HG03520 (cell line): ENCODE measurements around the gene UGT1A4.

Experiments used
- ATAC-seq: cut with Tn5 transposase; IDR thresholded peaks from one replicate; pipeline ENCODE4 v1.9.1; 2021; ENCODE audit warnings: mild to moderate bottlenecking, moderate library complexity; ENCODE audit not compliant: unreplicated experiment

UGT1A4 gene

DNA sequence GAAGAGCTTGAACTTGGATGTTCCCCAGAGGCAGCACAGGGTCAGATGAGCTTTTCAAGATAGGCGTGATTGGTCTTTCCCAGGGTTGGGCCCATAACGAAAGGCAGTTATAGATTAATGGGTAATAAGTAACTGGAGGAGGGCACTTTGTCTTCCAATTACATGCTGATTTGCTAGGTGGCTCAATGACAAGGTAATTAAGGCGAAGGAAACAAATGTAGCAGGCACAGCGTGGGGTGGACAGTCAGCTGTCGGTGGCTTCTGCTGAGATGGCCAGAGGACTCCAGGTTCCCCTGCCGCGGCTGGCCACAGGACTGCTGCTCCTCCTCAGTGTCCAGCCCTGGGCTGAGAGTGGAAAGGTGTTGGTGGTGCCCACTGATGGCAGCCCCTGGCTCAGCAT is at the start of gene UGT1A4:
Gene UGT1A4, plus strand, starts transcription at position 185 of the 400 bp plus-strand sequence. Its CDS starts 85 bp downstream, at position 270.
- ATAC-seq = no peak

DNA sequence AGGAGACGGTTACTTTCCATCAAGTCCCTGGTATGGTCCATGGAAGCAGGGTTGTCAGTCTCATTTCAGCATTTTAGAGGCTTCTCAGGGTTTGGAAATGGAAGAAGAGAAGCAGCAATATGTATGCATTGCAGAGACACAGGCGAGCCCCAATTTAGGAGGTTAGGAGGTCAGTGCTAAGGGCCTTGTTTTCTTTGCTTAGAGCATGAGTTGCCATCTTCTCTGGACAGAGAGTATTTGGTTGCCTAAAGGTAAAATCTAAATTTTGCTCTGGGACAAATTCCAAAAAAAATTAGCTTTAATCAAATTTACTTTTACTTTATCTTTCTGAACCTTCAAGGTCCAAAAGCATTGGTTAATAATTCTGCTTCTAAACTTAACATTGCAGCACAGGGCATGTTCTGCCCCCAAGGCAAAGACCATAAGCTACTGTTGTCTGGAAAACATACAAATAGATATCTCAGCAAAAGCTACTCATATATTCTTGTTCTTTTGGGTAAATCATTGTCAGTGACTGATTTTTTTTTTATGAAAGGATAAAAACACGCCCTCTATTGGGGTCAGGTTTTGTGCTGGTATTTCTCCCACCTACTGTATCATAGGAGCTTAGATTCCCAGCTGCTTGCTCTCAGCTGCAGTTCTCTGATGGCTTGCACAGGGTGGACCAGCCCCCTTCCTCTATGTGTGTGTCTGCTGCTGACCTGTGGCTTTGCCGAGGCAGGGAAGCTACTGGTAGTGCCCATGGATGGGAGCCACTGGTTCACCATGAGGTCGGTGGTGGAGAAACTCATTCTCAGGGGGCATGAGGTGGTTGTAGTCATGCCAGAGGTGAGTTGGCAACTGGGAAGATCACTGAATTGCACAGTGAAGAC is 47.0 kb upstream of the UGT1A4 start, which contains the start of gene UGT1A9:
Gene UGT1A9, plus strand, starts transcription at position 609 of the 872 bp plus-strand sequence. Its CDS starts 37 bp downstream, at position 646.
- no peak for ATAC-seq

DNA sequence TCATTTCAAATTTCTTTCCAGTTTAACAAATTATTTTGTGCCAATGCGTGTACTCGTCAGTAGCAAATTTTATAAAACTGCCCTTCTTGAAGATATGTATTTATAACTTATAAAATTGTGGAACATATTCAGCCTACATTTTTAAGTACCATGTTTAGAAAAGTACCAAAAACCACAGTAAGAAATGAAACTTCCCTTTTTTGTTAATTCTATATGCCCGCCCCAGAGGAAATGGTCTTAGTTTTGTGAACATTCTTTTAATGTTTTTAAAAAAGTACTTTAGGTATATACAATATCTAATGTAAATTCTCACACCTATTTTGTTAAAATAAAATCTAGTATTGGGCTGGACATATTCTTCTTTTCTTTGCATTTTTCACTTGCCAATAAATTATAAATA is 45.6 kb upstream of the UGT1A4 start:
- ATAC-seq = no peak

DNA sequence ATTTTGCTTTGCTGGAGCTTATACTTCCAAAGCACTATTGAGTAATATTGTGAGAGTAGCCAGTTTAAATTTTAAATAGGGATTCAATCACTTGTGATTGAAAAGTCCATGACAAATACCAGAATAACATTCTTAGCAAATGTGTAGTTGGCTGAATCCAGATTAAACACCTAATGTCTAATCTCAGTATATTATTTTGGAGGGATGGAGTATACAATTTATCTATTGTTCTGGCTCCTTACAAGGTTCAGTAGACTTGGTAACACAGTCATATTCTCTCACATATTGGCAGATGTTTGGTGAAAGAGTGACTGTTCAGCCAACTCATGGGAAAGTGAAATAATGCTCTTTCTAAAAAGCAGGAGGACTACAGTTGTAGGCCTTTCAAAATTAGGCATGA is 44.6 kb upstream of the UGT1A4 start:
- ATAC-seq = no peak

DNA sequence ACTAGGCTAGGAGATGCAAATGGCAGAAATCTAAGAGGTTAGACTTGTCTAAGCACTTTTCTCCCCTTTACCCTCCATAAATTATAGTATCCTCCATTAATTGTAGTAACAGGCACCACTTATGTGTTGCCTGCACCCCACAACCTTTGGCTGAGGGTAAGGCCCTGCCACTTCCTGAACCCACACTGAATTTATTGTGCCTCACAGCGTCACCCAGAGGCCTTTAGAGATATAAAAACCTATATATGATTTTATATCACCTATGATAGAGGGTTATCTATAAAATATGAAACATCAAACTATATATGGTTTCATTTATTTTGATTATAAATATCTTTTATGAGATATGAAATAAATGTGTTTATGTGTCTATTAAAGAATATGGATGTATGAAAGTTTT is 44.2 kb upstream of the UGT1A4 start:
- ATAC-seq = no peak

DNA sequence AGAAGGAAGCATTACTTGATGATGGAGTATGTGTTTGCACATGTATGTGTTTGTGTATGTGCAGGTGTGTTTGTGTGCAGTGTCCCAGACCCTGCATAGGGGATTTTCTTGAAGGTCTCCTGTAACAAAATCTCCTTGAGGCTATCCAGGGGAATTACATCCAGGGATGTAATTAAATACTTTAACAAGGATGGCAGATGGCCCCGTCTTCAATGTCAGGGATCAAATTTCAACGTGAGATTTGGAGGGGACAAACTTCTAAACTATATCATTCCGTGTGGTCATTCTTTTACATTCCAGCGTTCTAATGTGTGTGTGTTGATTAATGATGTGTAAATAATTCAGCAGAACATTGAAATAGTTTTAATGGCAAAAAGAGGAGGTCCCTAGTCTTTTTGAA is 43.5 kb upstream of the UGT1A4 start:
- ATAC-seq = no peak

DNA sequence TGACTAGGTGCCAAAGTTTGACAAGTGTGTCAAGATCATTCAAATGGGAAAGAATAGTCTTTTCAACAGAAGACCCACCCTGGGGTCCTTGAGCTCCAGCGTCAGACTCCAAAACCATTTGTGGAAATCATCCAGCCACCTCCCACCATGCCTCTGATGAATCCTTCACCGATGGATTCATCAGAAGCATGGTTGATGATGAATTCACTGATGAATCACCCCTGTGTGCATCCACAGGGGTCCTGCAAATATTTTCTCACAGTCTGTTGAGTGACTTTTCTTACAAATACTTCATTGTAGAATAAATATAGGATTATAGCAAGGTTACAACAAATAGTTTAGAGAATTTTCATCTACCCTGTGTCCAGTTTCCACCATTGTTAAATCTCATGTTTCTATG is 42.5 kb upstream of the UGT1A4 start:
- no peak for ATAC-seq

DNA sequence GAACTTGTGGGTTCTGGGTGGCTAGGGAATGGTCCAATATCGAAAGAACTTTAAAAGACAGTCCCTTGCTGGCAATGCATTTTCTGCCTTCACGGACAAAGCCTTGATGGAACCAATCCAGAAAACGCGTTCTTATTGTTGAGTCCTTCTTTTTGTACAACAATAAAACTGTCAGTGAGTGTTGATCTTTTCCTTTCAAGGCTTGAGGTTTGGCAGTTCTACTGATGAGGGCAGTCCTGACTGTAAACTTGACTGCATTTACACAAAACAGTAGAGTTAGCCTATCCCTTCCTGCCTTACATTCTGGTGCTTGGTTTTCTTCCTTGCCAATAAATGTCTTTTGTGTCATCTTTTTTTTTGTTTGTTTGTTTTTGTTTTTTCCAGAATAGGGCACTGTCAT is 39.3 kb upstream of the UGT1A4 start:
- ATAC-seq = no peak

DNA sequence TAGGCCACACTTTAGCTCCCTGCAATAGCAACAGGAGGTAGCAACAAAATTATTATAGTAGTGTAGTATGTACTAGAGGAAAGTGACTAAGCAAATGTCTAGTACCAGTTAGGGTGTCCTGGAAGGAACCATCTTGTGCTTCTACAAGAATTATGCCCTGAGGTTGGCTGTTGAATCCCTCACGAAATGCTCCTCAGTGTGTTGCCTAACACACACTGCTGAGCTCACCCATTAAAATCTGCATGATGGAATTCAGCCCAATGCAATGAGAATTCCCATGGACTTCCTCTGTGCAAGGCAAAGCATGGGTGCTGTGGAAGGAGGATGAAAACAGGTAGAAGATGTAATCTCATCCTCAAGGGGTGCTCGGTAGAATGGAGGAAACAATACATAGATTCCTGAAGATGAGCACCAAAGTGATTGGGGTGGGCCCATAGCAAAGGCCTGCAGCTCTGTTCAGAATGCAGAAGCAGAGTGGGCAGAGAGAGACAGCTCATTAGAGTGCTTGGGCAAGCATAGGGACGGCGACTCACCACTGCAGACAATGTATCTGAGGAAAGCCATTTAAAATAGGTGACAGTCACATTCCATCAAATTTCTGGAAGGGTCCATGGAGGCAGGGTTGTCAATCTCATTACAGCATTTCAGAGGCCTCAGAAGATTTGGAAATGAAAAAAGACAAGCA is 38.0 kb upstream of the UGT1A4 start:
- no peak for ATAC-seq

DNA sequence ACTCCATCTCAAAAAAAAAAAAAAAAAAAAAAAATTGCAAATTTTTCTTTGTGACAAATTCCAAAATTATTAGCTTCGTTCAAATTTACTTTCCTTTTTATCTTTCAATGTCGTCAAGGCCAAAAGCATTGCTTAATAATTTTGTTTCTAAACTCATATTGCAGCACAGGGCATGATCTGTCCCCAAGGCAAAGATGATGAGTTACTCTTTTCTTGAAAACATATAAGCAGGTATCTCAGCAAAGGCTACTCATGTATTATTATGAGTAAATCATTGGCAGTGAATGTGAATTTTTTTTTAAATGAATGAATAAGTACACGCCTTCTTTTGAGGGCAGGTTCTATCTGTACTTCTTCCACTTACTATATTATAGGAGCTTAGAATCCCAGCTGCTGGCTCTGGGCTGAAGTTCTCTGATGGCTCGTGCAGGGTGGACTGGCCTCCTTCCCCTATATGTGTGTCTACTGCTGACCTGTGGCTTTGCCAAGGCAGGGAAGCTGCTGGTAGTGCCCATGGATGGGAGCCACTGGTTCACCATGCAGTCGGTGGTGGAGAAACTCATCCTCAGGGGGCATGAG is 36.9 kb upstream of the UGT1A4 start, which contains the start of gene UGT1A7:
Gene UGT1A7, plus strand, starts transcription at position 381 of the 579 bp plus-strand sequence. Its CDS starts 37 bp downstream, at position 418.
- no peak for ATAC-seq

DNA sequence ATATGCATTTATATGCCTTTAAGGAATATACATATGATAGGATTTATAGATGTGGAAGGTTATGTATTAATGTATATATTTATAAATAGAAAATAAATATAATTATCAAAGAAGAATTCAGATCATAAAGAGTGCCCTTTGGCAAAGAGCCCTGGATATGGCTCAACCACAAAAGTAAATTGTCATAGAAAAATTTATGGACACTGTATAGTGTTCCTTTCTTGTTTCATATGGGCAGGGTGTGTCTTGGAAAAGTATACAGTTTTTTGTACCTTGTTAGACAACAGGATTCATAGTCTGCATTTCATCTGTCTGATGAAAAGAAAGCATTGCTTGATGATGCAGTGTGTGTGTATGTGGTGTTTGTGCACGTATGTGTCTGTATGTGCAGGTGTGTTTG is 33.9 kb upstream of the UGT1A4 start:
- no peak for ATAC-seq

DNA sequence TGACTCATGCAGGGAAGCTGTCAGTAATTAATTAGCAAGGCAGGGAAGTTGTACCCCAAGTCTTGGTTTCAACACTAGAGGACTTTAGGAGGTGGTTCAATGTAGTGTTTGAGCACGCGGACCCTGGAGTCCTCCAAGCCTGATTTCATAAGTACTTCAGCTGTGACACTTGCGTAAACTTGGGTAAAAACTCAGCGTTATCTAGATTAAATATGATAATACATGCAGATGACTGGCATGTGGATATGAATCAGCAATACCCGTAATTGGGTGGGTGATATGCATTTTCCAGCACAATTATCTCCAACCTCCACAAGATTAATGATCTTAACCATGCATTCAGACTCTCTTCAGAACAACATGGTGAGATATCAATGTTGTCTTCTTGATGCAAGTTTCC is 31.6 kb upstream of the UGT1A4 start:
- ATAC-seq = no peak

DNA sequence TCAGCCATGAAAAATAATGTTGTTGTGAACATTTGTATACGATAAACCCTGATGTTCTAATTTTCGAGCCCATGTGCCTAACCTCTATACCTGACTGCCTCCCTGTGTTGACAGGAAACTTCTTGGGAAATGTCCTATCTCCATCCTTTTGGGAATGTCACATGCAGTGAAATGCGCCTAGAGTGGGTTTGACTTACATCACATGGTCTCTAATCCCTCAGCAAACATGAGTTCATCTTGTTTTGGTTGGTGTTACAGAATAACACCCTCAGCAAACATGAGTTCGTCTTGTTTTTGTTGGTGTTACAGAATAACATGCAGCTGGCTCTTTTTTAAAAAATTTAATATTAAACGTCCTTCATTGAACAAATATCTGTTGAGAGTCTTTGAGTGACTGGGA is 30.2 kb upstream of the UGT1A4 start:
- no peak for ATAC-seq

DNA sequence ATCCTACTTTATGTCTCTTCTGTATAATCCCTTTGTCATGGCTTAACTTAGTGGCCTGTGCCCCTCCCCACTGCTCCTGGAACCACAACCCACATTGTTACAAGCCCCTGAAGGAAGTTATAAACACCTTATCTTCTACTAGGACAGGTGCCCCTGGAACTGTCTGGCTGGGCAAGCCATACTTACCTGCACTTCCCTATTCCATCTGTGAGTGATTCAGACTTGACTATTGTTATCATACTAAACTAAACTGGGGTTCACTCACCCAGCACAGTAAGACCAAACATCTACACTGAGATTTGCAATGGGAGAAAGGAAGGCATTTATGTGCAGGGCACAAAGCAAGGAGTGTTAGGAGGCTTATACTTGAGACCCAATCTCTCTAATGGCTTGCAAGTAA is 29.5 kb upstream of the UGT1A4 start:
- no peak for ATAC-seq

DNA sequence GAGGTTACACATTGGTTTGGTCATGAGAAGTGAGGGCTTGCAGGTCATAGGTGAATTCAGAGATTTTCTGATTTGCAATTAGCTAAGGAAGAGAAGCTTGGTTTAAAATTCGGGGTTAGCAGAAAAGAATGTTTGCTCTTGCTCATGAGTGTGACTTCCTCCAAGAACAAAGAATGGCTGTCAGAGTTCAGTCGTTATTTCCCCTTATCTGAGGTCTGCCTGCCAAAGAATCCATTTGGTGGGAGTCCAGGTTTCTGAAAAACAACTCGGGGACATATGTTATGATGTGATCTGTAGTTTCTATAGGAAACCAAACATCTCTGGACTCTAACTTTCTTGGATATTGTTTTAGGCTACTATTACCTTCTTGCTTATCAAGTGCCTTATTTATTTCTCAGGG is 29.0 kb upstream of the UGT1A4 start:
- no peak for ATAC-seq

DNA sequence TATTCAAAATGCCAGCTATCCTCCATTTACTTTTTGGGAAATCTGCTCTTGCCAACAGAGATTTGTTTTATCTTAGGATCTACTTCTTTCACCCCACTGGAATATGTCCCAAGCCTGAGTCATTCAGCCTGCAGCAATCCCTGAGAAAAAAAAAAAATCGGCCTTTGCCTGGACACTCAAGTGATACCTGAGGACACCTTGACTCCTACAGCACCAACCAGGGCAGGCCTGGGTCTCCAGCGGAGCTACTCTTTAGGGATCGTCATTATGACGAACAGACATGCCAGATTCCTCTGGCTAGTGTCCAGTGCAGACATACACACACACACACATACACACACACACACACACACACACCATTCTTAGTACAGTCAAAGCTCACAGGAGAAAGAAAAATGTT is 28.1 kb upstream of the UGT1A4 start:
- no peak for ATAC-seq

DNA sequence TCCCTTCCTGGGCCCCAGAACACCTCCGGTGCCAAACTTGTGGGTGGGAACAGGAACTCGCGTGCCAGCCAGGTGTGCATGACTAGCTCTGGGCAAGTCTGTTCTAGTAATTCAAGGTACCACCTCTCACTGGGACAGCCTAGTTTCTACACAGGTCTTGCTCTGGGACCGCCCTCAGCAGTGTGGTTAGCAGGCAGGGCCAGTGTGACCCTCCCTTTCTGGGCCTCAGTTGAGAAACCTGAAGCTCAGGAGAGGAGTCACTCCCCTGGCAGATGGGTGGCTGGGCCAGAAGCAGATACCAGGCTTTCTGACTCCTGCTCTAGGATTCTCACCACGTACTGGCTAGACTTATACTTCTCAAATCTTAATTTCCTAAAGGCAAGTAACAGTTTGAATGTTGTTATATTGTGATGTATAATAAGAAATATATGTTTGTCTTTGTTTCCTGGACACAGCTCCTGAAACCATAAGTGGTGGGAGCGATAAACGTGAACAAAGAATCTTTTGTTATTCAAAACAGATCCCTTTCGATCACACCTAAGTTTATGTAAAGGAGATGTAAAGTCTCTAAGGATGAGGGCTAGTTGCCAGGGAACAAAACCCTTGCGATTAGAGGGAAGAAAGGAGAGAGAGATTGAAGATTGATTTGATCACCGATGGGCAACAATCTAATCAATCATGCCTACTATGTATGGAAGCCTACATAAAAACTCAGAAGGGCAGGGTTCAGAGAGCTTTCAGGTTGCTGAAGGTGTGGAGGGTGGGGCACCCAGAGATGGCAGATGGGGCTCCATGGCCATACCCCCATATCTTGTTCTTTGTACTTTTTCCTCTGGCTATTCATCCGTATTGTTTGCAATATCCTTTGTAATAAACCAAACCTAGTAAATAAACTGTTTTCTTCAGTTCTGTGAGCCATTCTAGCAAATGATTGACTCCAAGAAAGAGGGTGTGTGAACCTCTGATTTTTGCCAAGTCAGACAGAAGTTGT is 26.8 kb upstream of the UGT1A4 start:
- no peak for ATAC-seq

DNA sequence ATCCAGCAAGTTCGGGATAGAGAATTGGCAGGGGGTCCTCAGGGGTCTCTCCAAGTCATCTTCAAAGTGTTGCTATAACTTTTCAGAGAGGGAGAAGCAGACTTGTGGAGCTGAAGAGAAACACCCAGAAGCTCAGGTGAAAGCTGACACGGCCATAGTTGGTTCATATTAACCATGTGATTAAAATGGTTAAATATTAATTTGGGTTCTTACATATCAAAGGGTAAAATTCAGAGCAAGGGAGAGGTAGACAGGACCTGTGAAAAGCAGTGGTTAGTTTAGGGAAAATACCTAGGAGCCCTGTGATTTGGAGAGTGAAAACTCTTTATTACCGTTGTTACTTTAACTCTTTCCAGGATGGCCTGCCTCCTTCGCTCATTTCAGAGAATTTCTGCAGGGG is 25.9 kb upstream of the UGT1A4 start, which contains the start of gene UGT1A6:
Gene UGT1A6, plus strand, starts transcription at position 243 of the 400 bp plus-strand sequence. Its CDS starts 115 bp downstream, at position 358.
- no peak for ATAC-seq

DNA sequence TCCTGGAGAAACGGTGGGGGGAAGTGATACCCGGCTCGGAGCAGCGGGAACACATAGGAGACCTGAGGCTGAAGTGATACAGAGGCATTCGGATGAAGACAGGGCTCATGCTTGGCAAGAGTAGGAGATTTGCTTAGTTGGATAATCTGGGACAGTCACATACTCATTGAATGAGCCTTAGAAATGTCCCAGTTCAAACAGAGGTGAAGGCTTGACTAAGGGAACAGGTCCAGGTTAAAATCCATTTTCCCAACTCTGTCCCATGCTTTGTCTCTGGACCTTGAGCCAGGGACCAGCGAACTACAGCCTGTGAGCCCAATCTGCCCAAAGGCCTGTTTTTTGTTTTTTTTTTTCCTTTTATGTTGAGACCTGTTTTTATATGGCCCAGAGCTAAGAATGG is 24.6 kb upstream of the UGT1A4 start:
- ATAC-seq = no peak

DNA sequence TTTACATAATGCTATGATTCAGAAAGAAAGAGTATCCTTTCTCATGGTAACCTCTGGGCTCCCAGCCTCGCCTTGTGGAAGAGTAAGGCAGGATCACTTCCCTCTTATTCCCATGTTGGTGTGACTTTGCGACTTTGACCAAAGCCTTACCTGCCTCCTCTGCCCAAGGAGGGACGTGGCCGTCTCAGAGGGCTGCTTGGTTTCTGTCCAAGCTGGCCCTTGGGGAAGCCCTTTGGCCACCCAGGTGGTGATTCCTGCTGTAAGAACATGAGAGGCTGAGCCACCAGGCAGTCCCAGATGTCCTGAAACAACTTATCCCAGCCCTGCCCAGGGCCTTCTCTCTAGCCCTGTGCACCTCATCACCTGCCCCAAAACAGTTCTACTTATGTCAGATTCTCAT is 19.8 kb upstream of the UGT1A4 start:
- ATAC-seq = no peak
